DMS79 (cell line): Measurements from ENCODE around the gene ELP1.

Source experiments
- DNase-seq: peaks from one replicate; lab custom pipeline; 2025; lab: John Stamatoyannopoulos, UW

The ELP1 gene

GRCh38 chr9:108883085-108883484, 50.8 kb downstream of the ELP1 start:
- no peak for DNase-seq

GRCh38 chr9:108882052-108882888, 51.7 kb downstream of the ELP1 start:
- no peak for DNase-seq

DNA sequence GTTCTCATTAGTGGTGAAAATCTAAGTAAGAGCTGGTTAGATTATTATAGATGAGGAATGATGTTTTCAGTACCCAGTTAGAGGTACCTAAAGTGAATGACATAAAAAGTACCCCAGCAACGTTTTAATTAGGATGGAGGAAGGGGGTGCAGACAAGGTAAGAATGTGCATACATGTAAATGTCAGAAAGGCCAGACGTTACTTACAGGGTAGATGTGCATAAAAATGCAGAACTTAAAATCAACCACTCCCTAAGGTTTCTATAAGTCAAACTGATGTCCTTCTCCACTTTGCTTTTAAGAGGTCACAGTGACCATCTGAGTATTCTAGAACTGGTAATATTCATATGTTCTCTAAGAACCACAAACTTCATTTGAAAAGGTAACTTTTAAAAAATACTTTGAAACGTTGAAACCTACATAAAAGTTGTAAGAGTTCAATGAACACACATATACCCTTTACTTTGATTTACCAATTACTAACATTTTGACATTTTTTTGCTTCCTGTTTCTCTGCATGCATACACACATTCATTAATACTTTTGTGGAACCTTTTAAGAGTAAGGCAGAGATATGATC, 53.1 kb downstream of the ELP1 start:
- DNase-seq, result no peak

DNA sequence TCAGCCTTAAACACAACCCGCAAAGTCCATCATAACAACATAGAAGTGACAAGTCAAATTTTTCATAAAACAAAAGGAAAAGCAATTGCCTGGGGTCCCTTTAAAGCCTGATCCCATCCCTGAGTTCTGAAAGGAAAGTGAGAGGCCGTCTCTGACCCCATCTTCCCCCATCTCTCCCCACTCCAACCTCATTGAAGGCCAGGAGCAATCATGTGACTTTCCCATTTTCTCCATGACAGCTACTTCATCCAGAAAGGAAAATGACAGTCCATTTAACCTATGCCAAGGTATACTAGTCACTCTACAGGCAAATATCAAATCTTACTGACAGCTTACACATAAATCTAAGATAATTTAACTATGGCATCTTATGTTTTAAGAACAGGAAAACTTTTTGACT, 56.4 kb downstream of the ELP1 start:
- DNase-seq, result no peak

GRCh38 chr9:108876425-108876824, 57.5 kb downstream of the ELP1 start:
- DNase-seq, result no peak

GRCh38 chr9:108874058-108874788, 59.7 kb downstream of the ELP1 start:
- no peak for DNase-seq

GRCh38 chr9:108869092-108869725, 64.7 kb downstream of the ELP1 start:
- no peak for DNase-seq

DNA sequence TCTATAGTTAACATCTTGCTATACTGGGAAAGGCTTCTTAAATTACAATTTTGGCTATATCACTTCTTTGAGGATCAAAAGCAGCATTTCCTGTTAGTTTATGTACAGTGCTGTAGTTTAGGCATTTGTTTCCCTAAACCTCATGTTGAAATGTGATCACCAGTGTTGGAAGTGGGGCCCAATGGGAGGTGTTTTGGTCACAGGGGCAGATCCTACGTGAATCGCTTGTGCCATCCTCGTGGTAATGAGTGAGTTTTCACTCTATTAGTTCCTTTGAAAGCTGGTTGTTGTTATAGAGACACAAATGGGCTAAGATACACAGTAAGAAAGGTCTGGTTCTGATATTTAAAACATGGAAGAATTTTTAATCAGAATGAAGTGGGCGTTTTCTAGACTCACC, 66.1 kb downstream of the ELP1 start:
- no peak for DNase-seq

GRCh38 chr9:108867116-108867515, 66.8 kb downstream of the ELP1 start:
- DNase-seq, result no peak

DNA sequence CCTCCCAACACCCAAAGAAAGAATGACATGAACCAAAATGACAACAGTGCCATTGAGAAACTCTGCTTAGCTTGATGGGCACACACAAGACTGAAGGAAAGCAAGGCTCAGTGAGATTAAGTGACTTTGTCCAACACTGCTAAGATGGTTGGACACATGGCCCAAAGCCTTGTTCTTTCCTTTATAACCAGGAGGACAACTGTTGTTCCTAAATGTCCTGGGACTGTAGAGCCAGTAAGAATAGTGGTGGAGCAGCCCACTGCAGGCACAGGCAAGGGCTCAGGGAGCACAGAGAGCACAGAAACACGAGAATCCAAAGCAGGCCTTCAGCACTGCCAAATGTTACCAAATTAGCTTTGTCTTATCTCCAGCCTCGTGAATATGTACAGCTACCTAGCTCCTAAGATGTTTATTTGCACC, 67.9 kb downstream of the ELP1 start:
- no peak for DNase-seq

DNA sequence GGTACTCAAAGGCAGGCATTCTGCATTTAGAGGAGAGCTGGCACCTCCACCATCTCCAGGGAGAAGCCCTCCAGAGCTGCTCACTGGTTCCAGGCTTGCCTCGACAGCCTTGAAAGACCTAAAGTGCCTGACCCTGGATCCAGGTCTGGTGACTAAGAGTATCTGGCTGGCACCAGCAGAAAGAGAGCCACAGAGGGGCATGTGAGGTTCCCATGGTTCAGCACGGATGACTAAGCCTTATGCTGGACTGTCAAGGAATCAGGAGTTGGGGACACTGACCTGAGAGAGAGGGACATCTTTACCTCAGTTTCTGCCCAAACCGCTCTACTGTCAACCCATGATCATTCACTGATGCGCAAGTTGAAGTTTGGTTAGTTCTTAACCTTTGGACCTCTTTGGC, 68.9 kb downstream of the ELP1 start:
- no peak for DNase-seq

DNA sequence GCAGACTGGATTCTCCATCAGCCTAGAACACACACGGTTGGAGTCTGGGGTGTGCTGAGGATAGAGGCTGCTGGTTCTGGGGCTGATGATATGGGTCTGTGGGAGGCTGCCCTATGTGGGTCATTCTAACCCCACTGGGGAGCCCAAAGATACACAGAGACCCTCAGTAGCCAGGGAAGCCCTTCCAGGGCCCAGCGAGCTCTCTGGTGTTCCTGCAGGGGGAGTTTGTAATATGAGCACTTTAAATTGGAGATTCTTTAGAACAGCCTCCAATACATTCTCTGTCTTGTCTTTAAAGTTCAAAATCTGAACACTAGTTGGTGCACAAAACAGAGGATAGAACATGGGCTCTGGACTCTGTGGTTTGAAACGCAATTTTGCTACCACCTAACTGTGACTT, 69.5 kb downstream of the ELP1 start:
- DNase-seq, result no peak

- no peak for DNase-seq
Measured at GRCh38 chr9:108863891-108864290, 70.0 kb downstream of the ELP1 start.

DNA sequence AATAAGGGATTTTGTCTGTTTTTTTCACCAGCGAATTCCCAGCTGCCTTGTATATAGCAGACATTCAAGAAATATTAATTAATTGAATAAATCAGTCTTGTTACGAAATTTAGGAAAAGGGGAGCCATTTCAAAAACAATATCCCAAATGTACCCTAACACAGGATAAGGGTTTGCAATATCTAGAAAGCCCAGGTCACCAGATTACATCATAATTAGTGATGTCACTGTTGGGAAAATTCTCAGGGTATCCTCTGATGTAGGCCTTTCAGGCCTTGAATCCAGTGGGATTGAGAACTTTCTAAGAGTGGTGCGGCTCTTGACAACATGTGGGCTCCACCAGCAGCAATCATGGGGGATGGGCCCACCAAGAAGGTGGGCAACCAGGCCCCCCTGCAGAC, 71.9 kb downstream of the ELP1 start, which contains the start of gene ACTL7A:
TSS of gene ACTL7A (plus strand) at position 270 of the 400 bp plus-strand sequence. CDS start at position 327, 57 bp downstream.
- DNase-seq, result no peak

- no peak for DNase-seq
Measured at GRCh38 chr9:108861464-108861863, 72.5 kb downstream of the ELP1 start.

DNA sequence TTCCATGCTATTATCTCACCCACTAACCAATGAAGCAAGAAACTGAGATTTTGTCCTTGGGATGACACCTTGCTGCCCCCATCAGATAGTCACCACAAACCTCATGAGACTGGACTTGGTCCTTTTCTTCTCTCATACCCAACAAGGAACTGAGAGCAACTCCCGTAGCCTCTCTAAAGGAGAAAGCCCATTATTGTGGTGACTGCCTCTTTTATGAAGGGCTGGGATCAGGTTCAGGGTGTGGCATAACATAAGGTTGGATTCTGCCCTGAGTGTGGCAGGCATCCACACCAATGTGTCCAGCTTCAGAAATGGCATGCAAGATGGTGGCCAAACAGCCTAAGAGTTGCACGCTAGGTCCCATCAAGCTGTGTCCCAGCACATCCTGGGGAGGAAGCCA, 73.2 kb downstream of the ELP1 start:
- no peak for DNase-seq

- DNase-seq, result no peak
Measured at GRCh38 chr9:108860354-108860753, 73.6 kb downstream of the ELP1 start.

- DNase-seq, result no peak
Measured at GRCh38 chr9:108859459-108860114, 74.3 kb downstream of the ELP1 start.

- no peak for DNase-seq
Measured at GRCh38 chr9:108857572-108857971, 76.4 kb downstream of the ELP1 start.

DNA sequence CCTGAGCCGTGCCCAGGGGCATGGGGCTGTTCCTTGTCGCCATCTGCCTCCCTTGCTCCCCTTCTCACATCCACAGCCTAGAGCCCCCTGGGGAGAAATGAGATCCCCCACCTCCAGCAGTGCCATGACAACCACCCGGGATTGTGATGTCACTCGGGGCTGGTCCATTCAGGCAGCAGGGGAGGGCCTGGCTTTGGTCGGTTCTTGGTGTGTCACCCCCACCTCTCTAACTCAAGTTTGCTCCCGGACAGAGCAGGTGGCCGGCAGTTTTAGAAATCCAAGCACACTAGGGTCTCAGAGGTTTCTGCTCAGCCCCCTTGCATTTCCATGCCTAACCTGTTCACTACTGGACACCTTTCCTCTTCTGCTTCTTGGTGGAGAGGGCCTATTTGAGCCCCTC, 78.0 kb downstream of the ELP1 start, which contains the start of gene ACTL7B:
TSS of gene ACTL7B (minus strand) at position 99 of the 400 bp plus-strand sequence. CDS start at position 43, 56 bp downstream.
- no peak for DNase-seq

GRCh38 chr9:108855529-108855886, 78.4 kb downstream of the ELP1 start:
- no peak for DNase-seq
